SU-DHL-6 (cell line): Measurements from ENCODE around the gene LONRF2.

Source experiments
- H2AFZ ChIP-seq: fragments of 200-600 bp; sonication (generic); 2 replicates; pipeline ENCODE4 v1.6.1; 2014; ENCODE audit warnings: low read depth, mild to moderate bottlenecking, moderate library complexity, mixed read lengths, antibody characterized with exemption, low read length; ENCODE audit not compliant: severe bottlenecking
- H3F3A ChIP-seq: fragments of 200-600 bp; shearing (Covaris generic); 2 replicates; pipeline ENCODE4 v1.6.0; 2016; ENCODE audit warnings: antibody characterized with exemption, mild to moderate bottlenecking; ENCODE audit not compliant: insufficient read depth
- H3K27ac ChIP-seq: fragments of 200-600 bp; sonication (generic); 2 replicates; pipeline ENCODE4 v1.5.1; 2016; ENCODE audit warnings: low read depth, mild to moderate bottlenecking, low read length, moderate library complexity, mixed read lengths
- H3K27me3 ChIP-seq: fragments of 200-600 bp; sonication (generic), shearing (Covaris generic); 2 replicates; pipeline ENCODE4 v1.6.0; 2014; ENCODE audit warnings: mild to moderate bottlenecking, low read length
- H3K36me3 ChIP-seq: fragments of 200-600 bp; sonication (generic); 2 replicates; pipeline ENCODE4 v1.6.1; 2014; ENCODE audit warnings: mild to moderate bottlenecking, low read length, mixed read lengths
- H3K4me2 ChIP-seq: fragments of 300-600, 200-600 bp; shearing (Covaris generic), sonication (generic); 2 replicates; pipeline ENCODE4 v1.6.0; 2014; ENCODE audit warnings: low read length, low read depth, mild to moderate bottlenecking; ENCODE audit not compliant: poor library complexity, severe bottlenecking
- H3K4me3 ChIP-seq: fragments of 200-600 bp; sonication (generic); 2 replicates; pipeline ENCODE4 v1.5.1; 2014; ENCODE audit warnings: antibody characterized with exemption, low read length, mild to moderate bottlenecking, mixed read lengths; ENCODE audit not compliant: insufficient read depth, poor library complexity, severe bottlenecking
- H3K79me2 ChIP-seq: fragments of 200-600 bp; sonication (generic); 2 replicates; pipeline ENCODE4 v1.6.1; 2014; ENCODE audit warnings: mild to moderate bottlenecking, low read length, moderate library complexity; ENCODE audit not compliant: insufficient read depth
- H3K9ac ChIP-seq: fragments of 200-600 bp; sonication (generic); 2 replicates; pipeline ENCODE4 v1.7.0; 2014; ENCODE audit warnings: mild to moderate bottlenecking, low read length
- H3K9me2 ChIP-seq: fragments of 200-600 bp; sonication (generic); replicated peaks from 2 replicates; pipeline ENCODE4 v1.6.1; 2014; ENCODE audit warnings: low read length; ENCODE audit not compliant: insufficient read depth
- H3K9me3 ChIP-seq: fragments of 200-600 bp; sonication (generic); 2 replicates; pipeline ENCODE4 v1.6.1; 2014; ENCODE audit warnings: low read length, mixed read lengths; ENCODE audit not compliant: insufficient read depth
- H4K20me1 ChIP-seq: fragments of 200-600 bp; sonication (generic); 2 replicates; pipeline ENCODE4 v1.6.1; 2014; ENCODE audit warnings: low read depth, mild to moderate bottlenecking, antibody characterized with exemption, low read length, moderate library complexity, mixed read lengths
- CTCF ChIP-seq: fragments of 200-600 bp; sonication (generic); IDR thresholded peaks from one replicate; pipeline ENCODE4 v1.5.1; 2017; ENCODE audit warnings: antibody characterized with exemption, mild to moderate bottlenecking, low read length, moderate library complexity; ENCODE audit not compliant: insufficient read depth, poor library complexity, severe bottlenecking
- EZH2phosphoT487 ChIP-seq: fragments of 200-600 bp; sonication (generic), shearing (Covaris generic); conservative IDR thresholded peaks from 2 replicates; pipeline ENCODE4 v1.6.1; 2018; ENCODE audit warnings: mild to moderate bottlenecking, antibody characterized with exemption, low read length, moderate library complexity, mixed read lengths

LONRF2 gene

GRCh38 chr2:100244881-100245605 is 77.3 kb downstream of the LONRF2 start:
- no peaks in the 10 kb centered on the region for H3K79me2 ChIP-seq
- no peaks in the 10 kb centered on the region for H3K36me3 ChIP-seq
- H3F3A ChIP-seq: no peaks in the 10 kb centered on the region
- H4K20me1 ChIP-seq: no peaks in the 10 kb centered on the region
- TF ChIP-seq EZH2phosphoT487: no peak
- no peak for TF ChIP-seq CTCF
- no peak overlapping the region for H3K27ac ChIP-seq
- H3K4me2 ChIP-seq: no peak overlapping the region
- no peaks in the 10 kb centered on the region for H3K27me3 ChIP-seq
- H2AFZ ChIP-seq: no peak overlapping the region
- H3K9ac ChIP-seq: no peak overlapping the region
- H3K9me2 ChIP-seq: no peaks in the 10 kb centered on the region
- H3K4me3 ChIP-seq: no peak overlapping the region
- H3K9me3 ChIP-seq: no peaks in the 10 kb centered on the region; the same call in 1 of the 2 replicates

DNA sequence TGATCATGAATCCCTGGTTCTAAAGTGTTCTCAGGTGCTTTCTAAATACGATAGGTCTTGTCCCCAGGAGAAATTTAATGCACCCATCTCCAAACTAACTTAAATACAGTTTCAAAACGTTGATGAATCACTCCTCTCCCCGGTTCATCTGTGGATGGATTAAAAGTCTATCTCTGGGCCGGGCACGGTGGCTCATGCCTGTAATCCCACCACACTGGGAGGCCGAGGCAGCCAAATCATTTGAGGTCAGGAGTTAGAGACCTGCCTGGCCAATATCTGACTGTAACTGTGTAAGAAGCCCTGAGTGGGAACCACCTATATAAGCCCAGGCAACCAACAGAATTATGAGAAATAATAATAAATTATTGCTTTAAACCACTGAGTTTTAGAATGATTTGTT is 78.7 kb downstream of the LONRF2 start:
- Histone ChIP-seq H3K4me2 (no peak overlapping the region), H4K20me1 (no peaks in the 10 kb centered on the region), H3K36me3 (no peaks in the 10 kb centered on the region), H3K9ac (no peak overlapping the region), H3K9me3 (no peaks in the 10 kb centered on the region), H3K27me3 (no peaks in the 10 kb centered on the region), H3F3A (no peaks in the 10 kb centered on the region), H3K4me3 (no peak overlapping the region), H3K79me2 (no peaks in the 10 kb centered on the region), H2AFZ (no peak overlapping the region), H3K9me2 (no peaks in the 10 kb centered on the region), H3K27ac (no peak overlapping the region)
- TF ChIP-seq CTCF (no peak), EZH2phosphoT487 (no peak)

DNA sequence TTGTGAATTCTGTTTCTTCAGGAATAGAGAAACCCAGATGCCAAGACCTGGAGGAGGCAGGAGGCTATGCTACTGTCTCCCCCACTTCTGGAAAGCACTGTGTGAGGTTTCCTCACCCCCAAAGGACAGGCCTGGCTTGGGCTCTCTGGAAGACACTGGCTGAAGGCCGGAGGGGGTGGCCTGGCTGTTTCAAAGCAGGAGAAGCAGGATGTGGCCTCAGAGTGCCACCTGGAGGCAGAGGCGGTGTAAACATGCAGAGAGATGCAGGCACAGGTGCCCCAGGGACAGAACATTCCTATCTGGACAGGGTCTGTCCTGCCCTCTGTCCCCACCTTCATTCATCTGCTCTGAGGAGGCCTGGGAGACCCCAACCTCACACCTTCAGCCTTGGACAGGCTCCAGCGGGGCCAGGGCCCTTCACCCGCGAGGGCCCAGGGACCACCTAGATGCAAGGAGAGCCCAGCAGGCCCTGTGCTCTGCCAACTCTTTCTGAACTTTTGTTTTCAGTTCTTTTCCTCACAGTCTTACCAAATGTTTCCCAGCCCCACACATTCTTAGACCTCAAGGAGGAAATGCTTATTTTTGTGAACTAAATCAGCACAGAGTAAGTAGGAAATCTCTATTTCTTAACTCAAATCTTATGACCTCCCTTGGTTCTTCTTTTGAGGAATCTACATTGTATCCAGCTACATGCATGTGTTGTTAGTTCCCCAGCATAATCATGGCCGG is 79.2 kb downstream of the LONRF2 start:
- no peak overlapping the region for H3K4me2 ChIP-seq
- H3K27ac ChIP-seq: no peak overlapping the region
- no peaks in the 10 kb centered on the region for H3K9me3 ChIP-seq
- H3K27me3 ChIP-seq: no peaks in the 10 kb centered on the region
- H3F3A ChIP-seq: no peaks in the 10 kb centered on the region
- no peaks in the 10 kb centered on the region for H3K9me2 ChIP-seq
- H3K9ac ChIP-seq: no peak overlapping the region
- H4K20me1 ChIP-seq: no peaks in the 10 kb centered on the region
- H3K36me3 ChIP-seq: no peaks in the 10 kb centered on the region
- H3K79me2 ChIP-seq: no peaks in the 10 kb centered on the region
- H3K4me3 ChIP-seq: no peak overlapping the region
- H2AFZ ChIP-seq: no peak overlapping the region
- TF ChIP-seq CTCF (peak; percentile 75), EZH2phosphoT487 (no peak)
